GM23338 (cell line): ENCODE data around the gene BTBD9. TPM values are rescaled to one million over a fixed set of nuclear protein-coding genes. Genes with fewer than 3 reads are reported as not detected.

Experiments
- ATAC-seq: fragments of 200-7000 bp; cut with Tn5 transposase; 3 replicates; pipeline ENCODE4 v1.9.1; 2020
- DNase-seq: peaks from one replicate; pipeline ENCODE4 v3.0.0-alpha.2; 2015; ENCODE audit warnings: low spot score
- H2AFZ ChIP-seq: fragments of 200-600 bp; sonication (generic); 2 replicates; pipeline ENCODE4 v1.8.0; 2016; ENCODE audit warnings: antibody characterized with exemption, mild to moderate bottlenecking, moderate library complexity
- H3F3A ChIP-seq: fragments of 200-600 bp; sonication (generic); replicated peaks from 2 replicates; pipeline ENCODE4 v1.8.0; 2017; ENCODE audit warnings: antibody characterized with exemption, mixed run types, low read depth
- H3K27ac ChIP-seq: fragments of 200-600 bp; sonication (generic); 2 replicates; pipeline ENCODE4 v1.6.1; 2016; ENCODE audit warnings: low read depth
- H3K27me3 ChIP-seq: fragments of 200-600 bp; sonication (generic); 2 replicates; pipeline ENCODE4 v1.8.0; 2016; ENCODE audit warnings: mild to moderate bottlenecking, mixed run types, moderate library complexity; ENCODE audit not compliant: insufficient read depth
- H3K36me3 ChIP-seq: fragments of 200-600 bp; sonication (generic); 2 replicates; pipeline ENCODE4 v1.8.0; 2016; ENCODE audit warnings: mild to moderate bottlenecking; ENCODE audit not compliant: insufficient read depth
- H3K4me1 ChIP-seq: fragments of 200-600 bp; sonication (generic); 2 replicates; pipeline ENCODE4 v1.8.0; 2016; ENCODE audit warnings: mild to moderate bottlenecking, moderate library complexity; ENCODE audit not compliant: insufficient read depth
- H3K4me2 ChIP-seq: fragments of 200-600 bp; sonication (generic); 2 replicates; pipeline ENCODE4 v1.7.1; 2017; ENCODE audit warnings: mixed run types
- H3K4me3 ChIP-seq: fragments of 200-600 bp; sonication (generic); 2 replicates; pipeline ENCODE4 v1.6.1; 2016; ENCODE audit warnings: mixed run types
- H3K79me2 ChIP-seq: fragments of 200-600 bp; sonication (generic); replicated peaks from 2 replicates; pipeline ENCODE4 v1.8.0; 2017; ENCODE audit warnings: mild to moderate bottlenecking; ENCODE audit not compliant: insufficient read depth
- H3K9me2 ChIP-seq: fragments of 200-600 bp; sonication (generic); 2 replicates; pipeline ENCODE4 v1.8.0; 2017; ENCODE audit not compliant: insufficient read depth
- H4K20me1 ChIP-seq: fragments of 200-600 bp; sonication (generic); replicated peaks from 2 replicates; pipeline ENCODE4 v1.8.0; 2017; ENCODE audit warnings: mild to moderate bottlenecking; ENCODE audit not compliant: insufficient read depth
- H3K27ac Mint-ChIP-seq: 2 replicates; pipeline ENCODE4 v1.8.0; 2020; ENCODE audit warnings: inconsistent platforms, mild to moderate bottlenecking, moderate library complexity, mixed read lengths
- H3K27me3 Mint-ChIP-seq: 3 replicates; pipeline ENCODE4 v1.8.0; 2022; ENCODE audit warnings: low read depth, mild to moderate bottlenecking, moderate library complexity, mixed read lengths, inconsistent platforms; ENCODE audit not compliant: insufficient read depth, poor library complexity
- H3K36me3 Mint-ChIP-seq: 3 replicates; pipeline ENCODE4 v1.8.0; 2021; ENCODE audit warnings: low read depth, mild to moderate bottlenecking, inconsistent platforms, moderate library complexity, mixed read lengths
- H3K4me1 Mint-ChIP-seq: 3 replicates; pipeline ENCODE4 v1.8.0; 2020; ENCODE audit warnings: mild to moderate bottlenecking, inconsistent platforms, mixed read lengths
- H3K4me3 Mint-ChIP-seq: 3 replicates; pipeline ENCODE4 v1.8.0; 2021; ENCODE audit warnings: moderate library complexity, mild to moderate bottlenecking, inconsistent platforms, mixed read lengths
- H3K9me3 Mint-ChIP-seq: 3 replicates; pipeline ENCODE4 v1.8.0; 2020; ENCODE audit warnings: moderate library complexity, mild to moderate bottlenecking, inconsistent platforms, mixed read lengths
- CREB1 ChIP-seq: fragments of 250-450 bp; sonication (Bioruptor Pico); IDR thresholded peaks from 2 replicates; pipeline ENCODE4 v1.5.0; 2020; ENCODE audit warnings: low read depth, mild to moderate bottlenecking, moderate library complexity
- CTCF ChIP-seq, 2 experiments: fragments of 200-600 bp in 1 of 2; sonication (generic) in 1 of 2; conservative IDR thresholded peaks; 2 replicates each; pipeline versions ENCODE4 v1.5.1 to v1.6.1; 2016 to 2017; ENCODE audit warnings: antibody characterized with exemption in 2 of 2, low read depth in 2 of 2, mild to moderate bottlenecking in 2 of 2, moderate library complexity in 1 of 2
- EZH2 ChIP-seq: fragments of 200-600 bp; sonication (generic); IDR thresholded peaks from one replicate; pipeline ENCODE4 v1.8.0; 2017; ENCODE audit warnings: antibody characterized with exemption, mild to moderate bottlenecking, low read depth; ENCODE audit not compliant: unreplicated experiment
- STAT1 ChIP-seq: IDR thresholded peaks from one replicate; pipeline ENCODE4 v1.6.1; 2016; ENCODE audit warnings: antibody characterized with exemption; ENCODE audit not compliant: unreplicated experiment
- ZNF114 ChIP-seq: fragments of 250-450 bp; sonication (Bioruptor Pico); IDR thresholded peaks from 2 replicates; pipeline ENCODE4 v1.5.0; 2020; ENCODE audit warnings: mild to moderate bottlenecking, moderate library complexity
- ZNF331 ChIP-seq: fragments of 250-450 bp; sonication (Bioruptor Pico); IDR thresholded peaks from 2 replicates; pipeline ENCODE4 v1.5.0; 2020; ENCODE audit warnings: low read depth, mild to moderate bottlenecking, moderate library complexity
- polyA plus RNA-seq: library from polyadenylated mRNA; unstranded; fragments of >200 nt; fragmentation: Nextera tagmentation; extraction: Ambion mirVana; gene quantifications from 2 replicates; pipeline ENCODE4 v1.2.1, GENCODE V29; 2016
- total RNA-seq: library from RNA; depleted of rRNA; stranded (reverse); fragments of >200 nt; shearing (Covaris generic); gene quantifications from 2 replicates; pipeline ENCODE4 v1.2.3, GENCODE V29; 2014
- TF ChIP-seq, protein P1 (sequence below): IDR thresholded peaks from 2 replicates; pipeline ENCODE4 v1.6.1; 2016; ENCODE audit warnings: antibody characterized with exemption

The BTBD9 gene
- total and polyA plus RNA-seq, 2 experiments from 2014 or later: 4.2 to 5.3 TPM

- Histone ChIP-seq H3K36me3 (no peaks in the 10 kb centered on the region), H3K79me2 (no peaks in the 10 kb centered on the region), H3K27me3 (no peaks in the 10 kb centered on the region), H3K4me3 (no peak overlapping the region), H3K27ac (no peak overlapping the region), H4K20me1 (no peaks in the 10 kb centered on the region), H3K9me2 (no peaks in the 10 kb centered on the region), H3F3A (no peaks in the 10 kb centered on the region), H2AFZ (no peak overlapping the region), H3K4me2 (no peak overlapping the region), H3K4me1 (no peaks in the 10 kb centered on the region)
- H3K4me3 Mint-ChIP-seq: no peak overlapping the region
- no peak overlapping the region for H3K27ac Mint-ChIP-seq
- TF ChIP-seq EZH2: no peak
- no peak for TF ChIP-seq STAT1
- TF ChIP-seq ZNF331 (CRISPR knock-in tag): no peak
- TF ChIP-seq CREB1 (CRISPR knock-in tag): no peak
- TF ChIP-seq, protein P1, sequence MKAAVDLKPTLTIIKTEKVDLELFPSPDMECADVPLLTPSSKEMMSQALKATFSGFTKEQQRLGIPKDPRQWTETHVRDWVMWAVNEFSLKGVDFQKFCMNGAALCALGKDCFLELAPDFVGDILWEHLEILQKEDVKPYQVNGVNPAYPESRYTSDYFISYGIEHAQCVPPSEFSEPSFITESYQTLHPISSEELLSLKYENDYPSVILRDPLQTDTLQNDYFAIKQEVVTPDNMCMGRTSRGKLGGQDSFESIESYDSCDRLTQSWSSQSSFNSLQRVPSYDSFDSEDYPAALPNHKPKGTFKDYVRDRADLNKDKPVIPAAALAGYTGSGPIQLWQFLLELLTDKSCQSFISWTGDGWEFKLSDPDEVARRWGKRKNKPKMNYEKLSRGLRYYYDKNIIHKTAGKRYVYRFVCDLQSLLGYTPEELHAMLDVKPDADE: no peak
- no peaks in the 10 kb centered on the region for H3K9me3 Mint-ChIP-seq
- H3K4me1 Mint-ChIP-seq: no peaks in the 10 kb centered on the region
- DNase-seq (no peak), ATAC-seq (no peak)
- H3K36me3 Mint-ChIP-seq: no peaks in the 10 kb centered on the region
- no peaks in the 10 kb centered on the region for H3K27me3 Mint-ChIP-seq
These were observed 275.0 kb downstream of the BTBD9 start for GRCh38 chr6:38364775-38365174.

- Mint-ChIP-seq H3K27ac (no peak overlapping the region), H3K4me1 (no peaks in the 10 kb centered on the region), H3K27me3 (no peaks in the 10 kb centered on the region), H3K4me3 (no peak overlapping the region), H3K36me3 (no peaks in the 10 kb centered on the region), H3K9me3 (no peaks in the 10 kb centered on the region)
- DNase-seq: no peak
- Histone ChIP-seq H2AFZ (no peak overlapping the region), H3K9me2 (no peaks in the 10 kb centered on the region), H3K36me3 (no peaks in the 10 kb centered on the region), H3F3A (no peaks in the 10 kb centered on the region), H4K20me1 (no peaks in the 10 kb centered on the region), H3K27ac (no peak overlapping the region), H3K27me3 (no peaks in the 10 kb centered on the region), H3K4me2 (no peak overlapping the region), H3K4me3 (no peak overlapping the region), H3K79me2 (no peaks in the 10 kb centered on the region), H3K4me1 (no peaks in the 10 kb centered on the region)
- TF ChIP-seq, protein P1: no peak
- no peak for TF ChIP-seq EZH2
- TF ChIP-seq CTCF (conservative IDR thresholded peaks at IDR 0.05; ENCODE audit: low read depth in 2 of 2): no peak
- no peak for TF ChIP-seq ZNF114 (CRISPR knock-in tag)
- no peak for TF ChIP-seq STAT1
- ATAC-seq: no peak
These were observed 275.6 kb downstream of the BTBD9 start for GRCh38 chr6:38364127-38364526.
